Epithelial cell of alveolus of lung (primary cell): ENCODE measurements around the gene KDM3A. TPM values are rescaled to one million over a fixed set of nuclear protein-coding genes. Genes with fewer than 3 reads are reported as not detected.

ENCODE experiments used
- total RNA-seq: library from RNA; depleted of rRNA; stranded (reverse); fragments of >200 nt; gene quantifications from 2 replicates; pipeline ENCODE4 v1.2.1, GENCODE V29; 2015

KDM3A gene, protein sequence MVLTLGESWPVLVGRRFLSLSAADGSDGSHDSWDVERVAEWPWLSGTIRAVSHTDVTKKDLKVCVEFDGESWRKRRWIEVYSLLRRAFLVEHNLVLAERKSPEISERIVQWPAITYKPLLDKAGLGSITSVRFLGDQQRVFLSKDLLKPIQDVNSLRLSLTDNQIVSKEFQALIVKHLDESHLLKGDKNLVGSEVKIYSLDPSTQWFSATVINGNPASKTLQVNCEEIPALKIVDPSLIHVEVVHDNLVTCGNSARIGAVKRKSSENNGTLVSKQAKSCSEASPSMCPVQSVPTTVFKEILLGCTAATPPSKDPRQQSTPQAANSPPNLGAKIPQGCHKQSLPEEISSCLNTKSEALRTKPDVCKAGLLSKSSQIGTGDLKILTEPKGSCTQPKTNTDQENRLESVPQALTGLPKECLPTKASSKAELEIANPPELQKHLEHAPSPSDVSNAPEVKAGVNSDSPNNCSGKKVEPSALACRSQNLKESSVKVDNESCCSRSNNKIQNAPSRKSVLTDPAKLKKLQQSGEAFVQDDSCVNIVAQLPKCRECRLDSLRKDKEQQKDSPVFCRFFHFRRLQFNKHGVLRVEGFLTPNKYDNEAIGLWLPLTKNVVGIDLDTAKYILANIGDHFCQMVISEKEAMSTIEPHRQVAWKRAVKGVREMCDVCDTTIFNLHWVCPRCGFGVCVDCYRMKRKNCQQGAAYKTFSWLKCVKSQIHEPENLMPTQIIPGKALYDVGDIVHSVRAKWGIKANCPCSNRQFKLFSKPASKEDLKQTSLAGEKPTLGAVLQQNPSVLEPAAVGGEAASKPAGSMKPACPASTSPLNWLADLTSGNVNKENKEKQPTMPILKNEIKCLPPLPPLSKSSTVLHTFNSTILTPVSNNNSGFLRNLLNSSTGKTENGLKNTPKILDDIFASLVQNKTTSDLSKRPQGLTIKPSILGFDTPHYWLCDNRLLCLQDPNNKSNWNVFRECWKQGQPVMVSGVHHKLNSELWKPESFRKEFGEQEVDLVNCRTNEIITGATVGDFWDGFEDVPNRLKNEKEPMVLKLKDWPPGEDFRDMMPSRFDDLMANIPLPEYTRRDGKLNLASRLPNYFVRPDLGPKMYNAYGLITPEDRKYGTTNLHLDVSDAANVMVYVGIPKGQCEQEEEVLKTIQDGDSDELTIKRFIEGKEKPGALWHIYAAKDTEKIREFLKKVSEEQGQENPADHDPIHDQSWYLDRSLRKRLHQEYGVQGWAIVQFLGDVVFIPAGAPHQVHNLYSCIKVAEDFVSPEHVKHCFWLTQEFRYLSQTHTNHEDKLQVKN (N-terminal part only)
- 11.6 and 33.5 TPM in 2 replicates for total RNA-seq

DNA sequence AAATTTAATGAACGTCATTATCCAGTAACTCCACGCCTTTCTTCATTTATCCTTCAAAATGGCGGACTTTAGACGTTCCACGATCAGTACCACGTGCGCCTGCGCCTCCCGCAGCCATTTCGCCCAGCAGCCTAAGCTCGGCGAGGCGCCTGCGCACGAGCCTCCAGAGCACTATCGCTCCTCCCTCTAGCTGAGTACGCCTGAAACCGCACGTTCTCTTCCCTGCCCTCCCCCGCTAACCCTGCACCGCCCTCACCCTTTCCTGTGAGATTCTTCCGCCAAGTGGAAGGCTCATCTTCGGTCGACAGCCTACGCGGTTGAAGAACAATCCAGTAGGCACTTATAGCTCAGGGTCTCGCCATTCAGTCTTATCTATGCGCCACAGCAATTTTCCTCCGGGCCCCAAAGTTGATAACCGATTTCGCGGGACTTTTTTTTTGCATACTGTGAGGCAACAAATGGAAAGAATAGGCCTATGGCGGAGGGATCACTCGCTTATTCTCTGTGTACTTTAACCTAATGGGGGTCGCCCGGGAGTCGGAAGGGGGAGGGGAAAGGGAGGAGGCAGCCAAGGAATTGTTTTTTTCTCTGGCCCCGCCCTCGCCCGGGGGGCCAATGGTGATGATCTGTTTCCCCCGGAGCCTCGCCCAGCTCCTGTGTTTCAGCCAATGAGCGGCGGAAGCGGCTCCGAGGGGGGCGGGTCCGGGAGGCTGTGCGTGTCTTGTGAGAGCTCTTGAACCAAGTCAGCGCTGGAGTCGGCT is at the start of gene KDM3A:
Gene KDM3A (plus strand): TSS at position 741 of the 761 bp plus-strand sequence. CDS start 677 bp downstream, outside the sequence.

Other genes starting within 250 kb of the KDM3A start
- 58.2 and 75.6 TPM in 2 replicates for gene IMMT, start 245.9 kb upstream of the KDM3A start, total RNA-seq
- gene MRPL35, start 241.9 kb upstream of the KDM3A start, total RNA-seq = 24.9 and 33.0 TPM in 2 replicates
- gene REEP1, start 103.7 kb upstream of the KDM3A start, total RNA-seq = 0.13 and 0.40 TPM in 2 replicates
- gene CHMP3, start 122.1 kb downstream of the KDM3A start, total RNA-seq = 45.9 and 47.1 TPM in 2 replicates
- 15.3 and 32.4 TPM in 2 replicates for gene RNF103, start 182.5 kb downstream of the KDM3A start, total RNA-seq